Body of pancreas (tissue), 4 donors: ENCODE results near the gene UTP11. TPM values are rescaled to one million over a fixed set of nuclear protein-coding genes. Genes with fewer than 3 reads are reported as not detected.
A peak's percentile ranks its signal among the peaks of the same experiment; 100 is the strongest.
"Not testable (repeated sequence)": the region's sequence is repeated elsewhere in the genome, so short reads cannot be mapped to it uniquely, and the experiment has no call there.

Source experiments
- ATAC-seq: fragments of 150-250 bp; one replicate; pipeline ENCODE4 v1.9.1; 2016
- DNase-seq, 4 donors: peaks; one replicate each; pipeline ENCODE4 v3.0.0-alpha.2; 2019
- H3K27ac ChIP-seq, 4 donors: fragments of 200-600 bp; sonication (generic); 1 replicate in 3 of 4; 2 replicates in 1 of 4; pipeline versions ENCODE4 v1.5.1 to v1.6.1; 2016 to 2019; ENCODE audit warnings: mild to moderate bottlenecking in 1 of 4, mixed read lengths in 1 of 4, moderate library complexity in 1 of 4
- H3K27me3 ChIP-seq, 2 donors: fragments of 200-600 bp; sonication (generic); one replicate each; pipeline ENCODE4 v1.6.0; 2016; ENCODE audit warnings: mild to moderate bottlenecking in 1 of 2
- H3K36me3 ChIP-seq, 2 donors: fragments of 200-600 bp; sonication (generic); replicated peaks in 1 of 2; 2 replicates each; pipeline ENCODE4 v1.5.1; 2016; ENCODE audit warnings: low read depth in 2 of 2; ENCODE audit not compliant: insufficient read depth in 1 of 2
- H3K4me1 ChIP-seq: fragments of 200-600 bp; sonication (generic); one replicate; pipeline ENCODE4 v1.6.0; 2016
- H3K4me3 ChIP-seq, 2 donors: fragments of 200-600 bp; sonication (generic); 1 replicate in 1 of 2; 2 replicates in 1 of 2; pipeline ENCODE4 v1.5.1; 2016 to 2019
- H3K9me3 ChIP-seq, 3 donors: fragments of 200-600 bp; sonication (generic); 1 replicate in 2 of 3; 2 replicates in 1 of 3; pipeline ENCODE4 v1.5.1; 2016
- POLR2A ChIP-seq, 3 donors: fragments of 450-650 bp; IDR thresholded peaks; one replicate each; pipeline ENCODE4 v1.6.1; 2016; ENCODE audit warnings: antibody characterized with exemption in 3 of 3, mild to moderate bottlenecking in 2 of 3
- WGBS, 2 donors: methylation state at CpG; one replicate each; pipeline ENCODE4 v1.1.5; 2017; 5-methylcytosine and 5-hydroxymethylcytosine counted together
- intact Hi-C: fragments of 100-400 bp; cut with DNase I; formaldehyde crosslinking; loops from one replicate; pipeline ENCODE4 v1.15.1; 2023
- total RNA-seq, 2 donors: library from RNA; depleted of rRNA; stranded (reverse); fragments of >200 nt; gene quantifications; one replicate each; pipeline ENCODE4 v1.1.0, GENCODE V29; 2016
- TF ChIP-seq, protein P1 (sequence below), 7 experiments: fragments of 450-650 bp in 4 of 7; fragments of 200-600 bp in 3 of 7; sonication (generic) in 3 of 7; IDR thresholded peaks; one replicate each; pipeline ENCODE4 v1.5.1; 2016 to 2019; ENCODE audit warnings: antibody characterized with exemption in 7 of 7

The UTP11 gene
- total RNA-seq, 2 donors from 2014 or later, result 10.9 to 13.2 TPM

DNA sequence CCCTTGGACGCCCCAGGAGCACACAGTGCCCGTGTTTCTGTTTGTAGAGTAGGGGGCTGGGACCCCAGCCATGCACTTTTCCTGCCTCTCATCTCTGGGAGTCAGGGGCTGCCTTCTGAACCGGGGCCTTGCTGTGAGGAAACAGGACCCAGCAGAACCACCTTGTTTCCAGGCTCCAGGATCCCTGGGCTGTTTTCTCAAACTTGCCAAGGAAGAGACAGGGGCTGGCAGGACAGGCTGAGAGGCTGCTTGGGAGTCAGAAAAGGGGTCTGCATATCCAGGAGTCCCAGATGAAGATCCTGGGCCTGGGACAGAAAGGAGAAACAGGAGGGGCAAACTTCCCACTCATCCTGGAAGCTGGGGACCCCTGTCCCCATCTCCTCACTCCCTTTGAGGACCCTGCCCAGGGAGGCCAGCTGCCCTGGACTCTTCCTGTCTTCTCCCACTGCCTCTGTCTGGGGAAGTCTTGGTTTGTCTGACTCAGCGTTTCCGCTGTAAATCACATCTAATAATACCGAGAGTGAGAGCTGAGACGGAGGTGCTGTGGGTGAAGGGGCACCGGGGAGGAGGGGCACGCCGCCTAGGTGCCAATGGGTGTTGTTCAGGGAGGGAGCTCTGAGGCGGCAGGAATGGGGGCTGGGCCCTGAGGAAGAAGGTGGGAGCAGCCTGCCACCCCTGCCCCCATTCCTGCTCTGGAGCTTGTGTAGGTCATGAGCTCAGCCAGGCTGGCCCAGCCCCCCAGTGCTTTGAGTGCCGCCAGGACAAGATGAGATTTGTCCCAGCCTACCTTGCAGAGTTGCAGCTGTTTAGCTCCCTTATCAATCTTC is 17.4 kb downstream of the UTP11 start:
- Histone ChIP-seq H3K27ac (peak overlapping the region; percentile 52 to 79 (median 64)), H3K36me3 (peaks cover 0 to 9% of the 10 kb centered on the region in 2 donors), H3K27me3 (no peaks in the 10 kb centered on the region), H3K4me1 (peaks cover 31% of the 10 kb centered on the region), H3K4me3 (no peak overlapping the region), H3K9me3 (no peaks in the 10 kb centered on the region)
- 7 to 12% methylated on average over 9 to 12 of the region's 12 CpGs for WGBS, 2 donors
- ATAC-seq (peak; percentile 70), DNase-seq (peak; percentile 53 to 83 (median 77))
- TF ChIP-seq, protein P1, sequence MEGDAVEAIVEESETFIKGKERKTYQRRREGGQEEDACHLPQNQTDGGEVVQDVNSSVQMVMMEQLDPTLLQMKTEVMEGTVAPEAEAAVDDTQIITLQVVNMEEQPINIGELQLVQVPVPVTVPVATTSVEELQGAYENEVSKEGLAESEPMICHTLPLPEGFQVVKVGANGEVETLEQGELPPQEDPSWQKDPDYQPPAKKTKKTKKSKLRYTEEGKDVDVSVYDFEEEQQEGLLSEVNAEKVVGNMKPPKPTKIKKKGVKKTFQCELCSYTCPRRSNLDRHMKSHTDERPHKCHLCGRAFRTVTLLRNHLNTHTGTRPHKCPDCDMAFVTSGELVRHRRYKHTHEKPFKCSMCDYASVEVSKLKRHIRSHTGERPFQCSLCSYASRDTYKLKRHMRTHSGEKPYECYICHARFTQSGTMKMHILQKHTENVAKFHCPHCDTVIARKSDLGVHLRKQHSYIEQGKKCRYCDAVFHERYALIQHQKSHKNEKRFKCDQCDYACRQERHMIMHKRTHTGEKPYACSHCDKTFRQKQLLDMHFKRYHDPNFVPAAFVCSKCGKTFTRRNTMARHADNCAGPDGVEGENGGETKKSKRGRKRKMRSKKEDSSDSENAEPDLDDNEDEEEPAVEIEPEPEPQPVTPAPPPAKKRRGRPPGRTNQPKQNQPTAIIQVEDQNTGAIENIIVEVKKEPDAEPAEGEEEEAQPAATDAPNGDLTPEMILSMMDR (IDR thresholded peaks at IDR 0.05), result no peak
- peak in 1 of 3 donors; percentile 10 for TF ChIP-seq POLR2A (IDR thresholded peaks at IDR 0.05)
- intact Hi-C loops, result loop anchor here (10.0 kb wide), 1 partner anchor 805 kb away; no protein-coding TSS in a partner anchor

- no peak overlapping the region for H3K4me3 ChIP-seq
- no peaks in the 10 kb centered on the region for H3K9me3 ChIP-seq
- WGBS, 2 donors, result 29 to 55% methylated on average over 7 to 17 of the region's 17 CpGs
- ATAC-seq (peak; percentile 77), DNase-seq (peak; percentile 50 to 83 (median 74))
- H3K4me1 ChIP-seq, result peaks cover 31% of the 10 kb centered on the region
- no peaks in the 10 kb centered on the region for H3K27me3 ChIP-seq
- peak overlapping the region; percentile 52 to 79 (median 64) for H3K27ac ChIP-seq
- peaks cover 0 to under 1% of the 10 kb centered on the region in 2 donors for H3K36me3 ChIP-seq
- intact Hi-C loops, result loop anchor here (10.0 kb wide), 1 partner anchor 804 kb away; no protein-coding TSS in a partner anchor
- TF ChIP-seq, protein P1 (IDR thresholded peaks at IDR 0.05), result no peak
- TF ChIP-seq POLR2A (IDR thresholded peaks at IDR 0.05), result no peak
These were observed 18.3 kb downstream of the UTP11 start for GRCh38 chr1:38030596-38031512.

DNA sequence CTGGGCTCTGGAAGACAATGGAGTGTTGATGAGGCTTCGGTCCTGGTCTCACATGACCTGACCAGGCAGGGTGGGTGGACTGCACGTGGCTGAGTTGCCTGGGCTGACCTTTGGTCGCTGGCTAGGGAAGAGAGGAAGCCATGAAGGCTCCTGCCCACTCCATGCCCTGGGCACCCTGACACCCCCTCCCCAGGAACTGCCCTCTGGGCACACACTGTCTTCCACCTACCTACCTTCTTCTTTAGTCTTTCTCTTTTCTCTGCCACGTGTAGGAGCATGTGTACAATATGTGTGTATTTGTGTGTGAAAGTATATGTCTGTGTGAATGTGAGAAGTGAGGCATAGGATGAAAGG is 19.0 kb downstream of the UTP11 start:
- H3K4me3 ChIP-seq, result no peak overlapping the region
- H3K9me3 ChIP-seq, result no peaks in the 10 kb centered on the region
- no peaks in the 10 kb centered on the region for H3K27me3 ChIP-seq
- 35 to 43% methylated on average over 1 to 4 of the region's 4 CpGs for WGBS, 2 donors
- H3K4me1 ChIP-seq, result peaks cover 31% of the 10 kb centered on the region
- DNase-seq, result no peak
- intact Hi-C loops, result loop anchor here (10.0 kb wide), 1 partner anchor 803 kb away; no protein-coding TSS in a partner anchor
- H3K36me3 ChIP-seq, result no peaks in the 10 kb centered on the region
- no peak for TF ChIP-seq POLR2A (IDR thresholded peaks at IDR 0.05)
- TF ChIP-seq, protein P1 (IDR thresholded peaks at IDR 0.05), result no peak
- peak overlapping the region in 1 of 4 donors; percentile 52 for H3K27ac ChIP-seq
- no peak for ATAC-seq

- H3K4me1 ChIP-seq, result peaks cover 31% of the 10 kb centered on the region
- not testable (repeated sequence) for H3K9me3 ChIP-seq, ATAC-seq, DNase-seq, H3K27me3 ChIP-seq, H3K4me3 ChIP-seq, H3K36me3 ChIP-seq, H3K27ac ChIP-seq
- WGBS, 2 donors, result 100% methylated on average over 2 of the region's 2 CpGs
- intact Hi-C loops, result loop anchor here (10.0 kb wide), 1 partner anchor 802 kb away; no protein-coding TSS in a partner anchor
These were observed 20.5 kb downstream of the UTP11 start for GRCh38 chr1:38032992-38033391.

DNA sequence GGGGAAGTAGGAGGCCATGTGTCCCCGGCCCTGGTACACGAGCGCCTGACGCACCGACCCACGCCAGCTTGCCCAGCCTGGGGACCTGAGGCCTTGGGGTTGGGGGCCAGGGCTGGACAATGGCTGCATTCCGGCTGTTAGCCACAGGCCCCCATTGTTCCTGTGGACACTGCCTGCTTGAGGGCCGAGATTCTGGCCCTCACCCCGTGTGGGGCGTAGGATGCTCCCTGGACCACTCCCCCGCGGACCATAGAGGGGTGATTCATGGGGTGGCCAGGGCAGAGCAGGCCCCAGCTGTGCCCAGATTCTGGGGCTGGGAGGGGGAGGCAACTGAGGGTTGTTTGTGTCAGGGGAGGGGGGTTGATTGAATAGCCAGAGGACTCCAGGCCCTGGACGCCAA is 22.3 kb downstream of the UTP11 start:
- intact Hi-C loops, result loop anchor here (10.0 kb wide), 1 partner anchor 800 kb away; no protein-coding TSS in a partner anchor

More for the DNA sequence above, 22.3 kb downstream of the UTP11 start:
- no peak for ATAC-seq
- no peak for DNase-seq
- no peak overlapping the region for H3K27ac ChIP-seq
- 81 to 91% methylated on average over 10 to 13 of the region's 13 CpGs for WGBS, 2 donors
- H3K9me3 ChIP-seq, result no peaks in the 10 kb centered on the region
- H3K4me1 ChIP-seq, result peaks cover 18% of the 10 kb centered on the region
- H3K4me3 ChIP-seq, result no peak overlapping the region
- TF ChIP-seq POLR2A (IDR thresholded peaks at IDR 0.05), result no peak
- TF ChIP-seq, protein P1 (IDR thresholded peaks at IDR 0.05), result no peak
- H3K27me3 ChIP-seq, result no peaks in the 10 kb centered on the region
- H3K36me3 ChIP-seq, result no peaks in the 10 kb centered on the region
